Urinary bladder (tissue), 4 donors: Measurements from ENCODE around the gene MRPL47. TPM values are rescaled to one million over a fixed set of nuclear protein-coding genes. Genes with fewer than 3 reads are reported as not detected.

Experiments
- DNase-seq: peaks from one replicate; pipeline ENCODE4 v3.0.0-alpha.2; 2015; ENCODE audit errors: extremely low spot score
- H3K27ac ChIP-seq: one replicate; pipeline ENCODE4 v1.5.1; 2013; ENCODE audit warnings: low read depth, mild to moderate bottlenecking, moderate library complexity
- H3K36me3 ChIP-seq: one replicate; pipeline ENCODE4 v1.6.1; 2013; ENCODE audit warnings: mild to moderate bottlenecking, moderate library complexity; ENCODE audit not compliant: insufficient read depth
- H3K4me1 ChIP-seq: one replicate; pipeline ENCODE4 v1.6.1; 2013; ENCODE audit warnings: mild to moderate bottlenecking, moderate library complexity; ENCODE audit not compliant: insufficient read depth
- H3K4me3 ChIP-seq: one replicate; pipeline ENCODE4 v1.5.1; 2013; ENCODE audit warnings: low read depth, low read length
- WGBS: extraction: QIAGEN DNeasy Blood & Tissue Kit; methylation state at CpG from one replicate; pipeline ENCODE4 v1.1.7; 2013; 5-methylcytosine and 5-hydroxymethylcytosine counted together
- polyA plus RNA-seq: library from polyadenylated mRNA; stranded (reverse); fragments of 200-250 nt; gene quantifications from one replicate; pipeline ENCODE4 v1.2.3, GENCODE V29; 2013
- total RNA-seq: library from RNA; depleted of rRNA; stranded (reverse); fragments of >200 nt; gene quantifications from one replicate; pipeline ENCODE4 v1.2.3, GENCODE V29; 2014
- donor health status: healthy with polysubstance abuse.
- donor health status: healthy.

The MRPL47 gene
- total and polyA plus RNA-seq, 2 donors = 30.6 to 34.3 TPM

- 43% methylated on average over 2 of the region's 2 CpGs for WGBS
- Histone ChIP-seq H3K27ac (no peak overlapping the region), H3K4me3 (no peak overlapping the region), H3K4me1 (no peaks in the 10 kb centered on the region), H3K36me3 (no peaks in the 10 kb centered on the region)
- DNase-seq = no peak
Observed at GRCh38 chr3:179613807-179614206, 9.4 kb upstream of the MRPL47 start.

GRCh38 chr3:179610066-179610465 lies 5.6 kb upstream of the MRPL47 start:
- DNase-seq = no peak
- Histone ChIP-seq H3K4me3 (no peak overlapping the region), H3K36me3 (no peaks in the 10 kb centered on the region), H3K27ac (no peak overlapping the region), H3K4me1 (no peaks in the 10 kb centered on the region)
- WGBS = 98% methylated on average over 4 of the region's 4 CpGs

GRCh38 chr3:179608931-179609720 lies 4.7 kb upstream of the MRPL47 start:
- Histone ChIP-seq H3K4me3 (no peak overlapping the region), H3K4me1 (no peaks in the 10 kb centered on the region), H3K36me3 (no peaks in the 10 kb centered on the region), H3K27ac (no peak overlapping the region)
- 52% methylated on average over 6 of the region's 6 CpGs for WGBS
- DNase-seq = no peak

- H3K27ac ChIP-seq = no peak overlapping the region
- no peak overlapping the region for H3K4me3 ChIP-seq
- H3K36me3 ChIP-seq = no peaks in the 10 kb centered on the region
- WGBS = 89% methylated on average over 4 of the region's 4 CpGs
- H3K4me1 ChIP-seq = no peaks in the 10 kb centered on the region
- DNase-seq = no peak
Observed at GRCh38 chr3:179606534-179607085, 2.2 kb upstream of the MRPL47 start.

- Histone ChIP-seq H3K36me3 (peaks cover 3% of the 10 kb centered on the region), H3K27ac (no peak overlapping the region), H3K4me1 (no peaks in the 10 kb centered on the region), H3K4me3 (peak overlapping the region; percentile 78)
- no peak for DNase-seq
- WGBS = under 1% methylated on average over 3 of the region's 3 CpGs
Observed at GRCh38 chr3:179603831-179604230, 607 bp downstream of the MRPL47 start.

- Histone ChIP-seq H3K27ac (no peak overlapping the region), H3K4me3 (no peak overlapping the region), H3K4me1 (no peaks in the 10 kb centered on the region), H3K36me3 (peaks cover 3% of the 10 kb centered on the region)
- no peak for DNase-seq
- WGBS = 84% methylated on average over 4 of the region's 4 CpGs
Observed at GRCh38 chr3:179603321-179603720, 1.1 kb downstream of the MRPL47 start.

DNA sequence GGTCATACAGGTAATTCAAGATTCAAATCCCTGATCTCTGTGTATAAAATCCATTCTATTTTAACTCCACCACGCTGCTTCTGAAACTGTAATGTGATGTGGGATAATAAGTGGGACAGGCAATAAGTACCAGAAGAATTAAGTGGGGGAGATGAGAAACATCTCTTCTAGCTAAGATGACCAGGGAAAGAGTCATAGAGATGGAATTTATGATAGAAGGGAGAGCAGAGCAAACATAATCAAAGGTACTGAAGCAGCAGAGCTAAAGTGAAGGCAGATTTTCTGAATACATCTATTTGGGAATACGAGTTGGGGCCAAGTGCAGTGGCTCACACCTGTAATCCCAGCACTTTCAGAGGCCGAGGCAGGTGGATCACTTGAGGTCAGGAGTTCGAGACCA lies 4.9 kb downstream of the MRPL47 start:
- Histone ChIP-seq H3K36me3 (peaks cover 3% of the 10 kb centered on the region), H3K4me3 (no peak overlapping the region), H3K27ac (no peak overlapping the region), H3K4me1 (no peaks in the 10 kb centered on the region)
- 88% methylated on average over 4 of the region's 4 CpGs for WGBS
- no peak for DNase-seq

GRCh38 chr3:179591313-179591712 lies 13.1 kb downstream of the MRPL47 start:
- peaks cover 5% of the 10 kb centered on the region for H3K36me3 ChIP-seq
- no peak overlapping the region for H3K4me3 ChIP-seq
- no peaks in the 10 kb centered on the region for H3K4me1 ChIP-seq
- DNase-seq = no peak
- 49% methylated on average over 1 of the region's 1 CpG for WGBS
- H3K27ac ChIP-seq = no peak overlapping the region

- WGBS = 79% methylated on average over 2 of the region's 2 CpGs
- Histone ChIP-seq H3K4me1 (no peaks in the 10 kb centered on the region), H3K4me3 (no peak overlapping the region), H3K36me3 (peaks cover 5% of the 10 kb centered on the region), H3K27ac (no peak overlapping the region)
- no peak for DNase-seq
Observed at GRCh38 chr3:179590669-179591068, 13.8 kb downstream of the MRPL47 start.

GRCh38 chr3:179589143-179589542 lies 15.3 kb downstream of the MRPL47 start:
- H3K4me1 ChIP-seq = no peaks in the 10 kb centered on the region
- H3K27ac ChIP-seq = no peak overlapping the region
- H3K36me3 ChIP-seq = peaks cover 5% of the 10 kb centered on the region
- DNase-seq = no peak
- no peak overlapping the region for H3K4me3 ChIP-seq

- Histone ChIP-seq H3K4me3 (no peak overlapping the region), H3K4me1 (no peaks in the 10 kb centered on the region), H3K27ac (no peak overlapping the region), H3K36me3 (peaks cover 5% of the 10 kb centered on the region)
- no peak for DNase-seq
- 92% methylated on average over 1 of the region's 1 CpG for WGBS
Observed at GRCh38 chr3:179580992-179581391, 23.4 kb downstream of the MRPL47 start.

DNA sequence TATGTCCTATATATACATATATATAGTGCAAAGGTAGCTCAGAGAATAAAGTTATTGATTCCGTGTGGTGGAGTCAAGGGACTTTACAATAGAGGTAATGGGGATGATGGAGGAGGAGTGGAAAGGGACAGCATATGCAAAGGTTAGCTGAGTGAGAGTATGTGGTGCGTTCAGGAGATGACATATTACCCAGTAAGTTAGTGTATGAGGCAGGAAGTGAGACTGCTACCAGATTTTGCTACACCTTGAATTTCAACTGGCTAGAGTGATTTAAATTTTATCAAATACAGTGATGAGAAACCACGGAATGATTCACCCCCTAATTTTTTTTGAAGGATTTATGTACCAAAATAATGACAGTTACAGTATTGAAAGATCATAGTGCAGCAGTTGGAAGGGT lies 38.9 kb downstream of the MRPL47 start:
- WGBS = 82% methylated on average over 3 of the region's 3 CpGs

DNA sequence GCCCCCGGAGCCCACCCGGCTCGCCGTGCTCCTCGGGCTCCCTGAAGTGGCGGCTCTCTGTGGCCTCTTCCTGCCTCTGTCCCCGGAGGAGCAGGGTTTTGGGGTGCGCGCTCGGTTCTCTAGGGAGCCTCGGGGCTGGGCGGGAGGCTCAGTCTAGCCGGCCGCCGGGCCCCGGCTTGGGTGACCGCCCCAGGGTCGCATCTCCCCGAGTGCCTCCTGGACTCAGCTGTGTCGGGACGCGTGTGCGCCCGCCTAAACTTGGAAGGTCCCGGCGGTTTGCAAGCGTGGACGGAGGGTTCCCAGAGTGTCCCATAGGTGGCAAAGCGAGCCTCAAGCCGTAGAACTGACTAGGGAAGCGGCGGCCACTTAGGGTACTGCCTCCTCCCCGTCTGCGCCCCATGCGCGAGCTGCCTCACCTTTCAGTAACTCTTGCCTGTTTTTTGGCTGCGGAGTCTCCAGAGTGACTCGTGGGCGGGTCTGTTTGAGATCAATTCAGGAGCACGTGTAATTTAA lies 41.1 kb downstream of the MRPL47 start:
- H3K4me3 ChIP-seq = peak overlapping the region; percentile 87
- no peaks in the 10 kb centered on the region for H3K36me3 ChIP-seq
- no peaks in the 10 kb centered on the region for H3K4me1 ChIP-seq
- DNase-seq = peak; percentile 23
- under 1% methylated on average over 40 of the region's 40 CpGs for WGBS
- peak overlapping the region; percentile 71 for H3K27ac ChIP-seq

More for the DNA sequence above, 38.9 kb downstream of the MRPL47 start:
- no peak overlapping the region for H3K27ac ChIP-seq
- no peaks in the 10 kb centered on the region for H3K36me3 ChIP-seq
- no peak overlapping the region for H3K4me3 ChIP-seq
- no peak for DNase-seq
- no peaks in the 10 kb centered on the region for H3K4me1 ChIP-seq

DNA sequence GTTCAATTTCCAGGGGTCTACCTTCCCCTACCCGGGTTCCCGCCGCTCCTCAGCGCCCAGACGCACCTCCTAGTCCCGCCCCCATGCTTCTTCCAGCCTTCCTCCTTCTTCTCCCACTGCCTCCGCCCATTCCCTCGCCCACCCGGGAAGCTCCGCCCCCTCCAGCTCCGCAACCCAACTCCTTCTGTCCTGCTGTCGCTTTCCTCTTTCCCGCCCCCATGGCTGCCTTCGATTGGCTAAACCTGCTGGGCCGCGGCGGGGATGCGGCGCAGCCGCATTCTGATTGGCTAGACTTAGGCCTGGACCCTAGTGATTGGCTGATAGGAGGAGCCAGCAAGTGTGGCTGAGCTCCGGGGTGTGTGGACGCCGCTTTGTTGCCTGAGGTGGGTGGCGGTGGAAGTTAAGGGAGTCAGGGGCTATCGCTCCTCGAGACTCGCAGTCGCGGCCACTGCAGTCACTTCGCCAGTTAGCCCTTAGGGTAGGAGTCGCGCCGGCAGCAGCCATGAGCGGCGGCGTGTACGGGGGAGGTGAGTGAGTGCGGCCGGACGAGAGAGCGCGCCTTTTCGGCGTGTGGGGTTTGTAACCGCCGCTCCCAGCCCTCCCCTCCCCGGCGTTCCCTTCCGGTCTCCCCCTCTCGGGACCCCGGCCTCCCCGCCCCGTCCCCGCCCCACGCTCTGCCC lies 41.7 kb downstream of the MRPL47 start, which contains the start of gene ACTL6A:
Gene ACTL6A, plus strand, starts transcription at position 336 of the 680 bp plus-strand sequence. Its CDS starts 167 bp downstream, at position 503.
- Histone ChIP-seq H3K36me3 (no peaks in the 10 kb centered on the region), H3K4me3 (peak within 1 kb of the TSS; percentile 87), H3K4me1 (no peaks in the 10 kb centered on the region), H3K27ac (peak within 1 kb of the TSS; percentile 84)
- under 1% methylated on average over 55 of the region's 55 CpGs for WGBS
- DNase-seq = peak; percentile 100
